ENCODE data around the gene ZNF526.

Gene ZNF526

GRCh38 chr19:42233678-42234292 lies 13.7 kb downstream of the ZNF526 start:
- TF ChIP-seq, protein P1, sequence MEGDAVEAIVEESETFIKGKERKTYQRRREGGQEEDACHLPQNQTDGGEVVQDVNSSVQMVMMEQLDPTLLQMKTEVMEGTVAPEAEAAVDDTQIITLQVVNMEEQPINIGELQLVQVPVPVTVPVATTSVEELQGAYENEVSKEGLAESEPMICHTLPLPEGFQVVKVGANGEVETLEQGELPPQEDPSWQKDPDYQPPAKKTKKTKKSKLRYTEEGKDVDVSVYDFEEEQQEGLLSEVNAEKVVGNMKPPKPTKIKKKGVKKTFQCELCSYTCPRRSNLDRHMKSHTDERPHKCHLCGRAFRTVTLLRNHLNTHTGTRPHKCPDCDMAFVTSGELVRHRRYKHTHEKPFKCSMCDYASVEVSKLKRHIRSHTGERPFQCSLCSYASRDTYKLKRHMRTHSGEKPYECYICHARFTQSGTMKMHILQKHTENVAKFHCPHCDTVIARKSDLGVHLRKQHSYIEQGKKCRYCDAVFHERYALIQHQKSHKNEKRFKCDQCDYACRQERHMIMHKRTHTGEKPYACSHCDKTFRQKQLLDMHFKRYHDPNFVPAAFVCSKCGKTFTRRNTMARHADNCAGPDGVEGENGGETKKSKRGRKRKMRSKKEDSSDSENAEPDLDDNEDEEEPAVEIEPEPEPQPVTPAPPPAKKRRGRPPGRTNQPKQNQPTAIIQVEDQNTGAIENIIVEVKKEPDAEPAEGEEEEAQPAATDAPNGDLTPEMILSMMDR (IDR thresholded peaks at IDR 0.05; ENCODE audit: low read length), result no peak
- no peak for TF ChIP-seq EZH2 (IDR thresholded peaks at IDR 0.05; ENCODE audit: borderline replicate concordance, low read length)
- no peaks in the 10 kb centered on the region for H4K20me1 ChIP-seq (ENCODE audit: insufficient read depth, low read length)
- peaks cover 81% of the 10 kb centered on the region for H3K36me3 ChIP-seq (ENCODE audit: insufficient read depth, low read length)
- no peaks in the 10 kb centered on the region for H3K79me2 ChIP-seq (ENCODE audit: insufficient read depth, low read length)
- H3K4me1 ChIP-seq (ENCODE audit: insufficient read depth, low read length, severe bottlenecking), result peaks cover 11% of the 10 kb centered on the region
- no peaks in the 10 kb centered on the region for H3K27me3 ChIP-seq (ENCODE audit: insufficient read depth, low read length)
- H2AFZ ChIP-seq (ENCODE audit: low read length), result no peak overlapping the region
- no peak overlapping the region for H3K4me3 ChIP-seq (ENCODE audit: low read depth, low read length, poor library complexity, severe bottlenecking)
- H3K9me2 ChIP-seq (ENCODE audit: low read depth, low read length), result no peaks in the 10 kb centered on the region
- no peak overlapping the region for H3K27ac ChIP-seq (ENCODE audit: low read depth, low read length, poor library complexity, severe bottlenecking)
- H3F3A ChIP-seq (ENCODE audit: insufficient read depth, low read length), result no peaks in the 10 kb centered on the region
- no peak overlapping the region for H3K9ac ChIP-seq (ENCODE audit: low read length)
- no peak overlapping the region for H3K4me2 ChIP-seq (ENCODE audit: low read length)
- no peaks in the 10 kb centered on the region for H3K9me3 ChIP-seq (ENCODE audit: low read length)

- TF ChIP-seq, protein P1 (IDR thresholded peaks at IDR 0.05; ENCODE audit: low read length), result no peak
- TF ChIP-seq EZH2 (IDR thresholded peaks at IDR 0.05; ENCODE audit: borderline replicate concordance, low read length), result no peak
- Histone ChIP-seq H3K4me1 (ENCODE audit: insufficient read depth, low read length, severe bottlenecking) (peaks cover 9% of the 10 kb centered on the region), H3K4me3 (ENCODE audit: low read depth, low read length, poor library complexity, severe bottlenecking) (no peak overlapping the region), H3K79me2 (ENCODE audit: insufficient read depth, low read length) (no peaks in the 10 kb centered on the region), H3K27me3 (ENCODE audit: insufficient read depth, low read length) (no peaks in the 10 kb centered on the region), H3K27ac (ENCODE audit: low read depth, low read length, poor library complexity, severe bottlenecking) (no peak overlapping the region), H3F3A (ENCODE audit: insufficient read depth, low read length) (no peaks in the 10 kb centered on the region), H3K9ac (ENCODE audit: low read length) (no peak overlapping the region), H3K9me2 (ENCODE audit: low read depth, low read length) (no peaks in the 10 kb centered on the region), H3K4me2 (ENCODE audit: low read length) (no peak overlapping the region), H3K9me3 (ENCODE audit: low read length) (no peaks in the 10 kb centered on the region), H4K20me1 (ENCODE audit: insufficient read depth, low read length) (no peaks in the 10 kb centered on the region), H3K36me3 (ENCODE audit: insufficient read depth, low read length) (peaks cover 80% of the 10 kb centered on the region), H2AFZ (ENCODE audit: low read length) (no peak overlapping the region)
These were observed 14.3 kb downstream of the ZNF526 start for GRCh38 chr19:42234364-42234763.

- Histone ChIP-seq H3K4me1 (ENCODE audit: insufficient read depth, low read length, severe bottlenecking) (peaks cover 1% of the 10 kb centered on the region), H3K4me2 (ENCODE audit: low read length) (no peak overlapping the region), H2AFZ (ENCODE audit: low read length) (no peak overlapping the region), H3K79me2 (ENCODE audit: insufficient read depth, low read length) (no peaks in the 10 kb centered on the region), H3K9ac (ENCODE audit: low read length) (no peak overlapping the region), H4K20me1 (ENCODE audit: insufficient read depth, low read length) (no peaks in the 10 kb centered on the region), H3K27ac (ENCODE audit: low read depth, low read length, poor library complexity, severe bottlenecking) (no peak overlapping the region), H3K27me3 (ENCODE audit: insufficient read depth, low read length) (no peaks in the 10 kb centered on the region), H3K36me3 (ENCODE audit: insufficient read depth, low read length) (peaks cover 78% of the 10 kb centered on the region), H3K4me3 (ENCODE audit: low read depth, low read length, poor library complexity, severe bottlenecking) (no peak overlapping the region), H3K9me2 (ENCODE audit: low read depth, low read length) (no peaks in the 10 kb centered on the region), H3F3A (ENCODE audit: insufficient read depth, low read length) (no peaks in the 10 kb centered on the region), H3K9me3 (ENCODE audit: low read length) (no peaks in the 10 kb centered on the region)
- TF ChIP-seq, protein P1 (IDR thresholded peaks at IDR 0.05; ENCODE audit: low read length), result no peak
- TF ChIP-seq EZH2 (IDR thresholded peaks at IDR 0.05; ENCODE audit: borderline replicate concordance, low read length), result no peak
These were observed 15.1 kb downstream of the ZNF526 start for GRCh38 chr19:42235181-42235580.
